PC-3 (cell line): ENCODE measurements around the gene SPATA33.

Source experiments
- EZH2 ChIP-seq: fragments of 300-600 bp; sonication (generic); IDR thresholded peaks from one replicate; pipeline ENCODE4 v1.6.1; 2017; ENCODE audit warnings: antibody characterized with exemption, mild to moderate bottlenecking, low read length; ENCODE audit not compliant: unreplicated experiment
- TF ChIP-seq, protein P1 (sequence below): fragments of 300-600 bp; sonication (generic); conservative IDR thresholded peaks from 2 replicates; pipeline ENCODE4 v1.5.1; 2017; ENCODE audit warnings: antibody characterized with exemption, low read depth, mild to moderate bottlenecking, low read length

DNA sequence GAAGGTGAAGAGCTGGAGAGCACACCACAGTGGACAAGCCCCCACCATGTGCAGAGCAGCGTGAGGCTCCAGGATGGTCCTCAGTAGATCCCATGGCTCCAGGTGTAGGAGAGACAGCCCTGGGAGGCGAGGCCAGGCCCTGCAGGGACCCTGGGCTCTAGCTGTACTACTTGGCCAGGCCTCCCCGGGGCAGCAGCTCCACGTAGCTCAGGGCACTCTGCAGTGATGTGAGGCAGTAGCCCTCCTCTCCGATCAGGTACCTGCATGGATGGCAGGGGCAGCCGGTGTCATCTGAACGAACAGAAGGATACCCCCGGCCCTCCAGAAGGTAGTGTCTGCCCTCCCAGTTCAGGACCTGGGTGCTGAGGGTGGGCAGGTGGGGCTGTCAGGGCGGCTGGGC, 50.1 kb downstream of the SPATA33 start:
- no peak for TF ChIP-seq EZH2
- TF ChIP-seq, protein P1, sequence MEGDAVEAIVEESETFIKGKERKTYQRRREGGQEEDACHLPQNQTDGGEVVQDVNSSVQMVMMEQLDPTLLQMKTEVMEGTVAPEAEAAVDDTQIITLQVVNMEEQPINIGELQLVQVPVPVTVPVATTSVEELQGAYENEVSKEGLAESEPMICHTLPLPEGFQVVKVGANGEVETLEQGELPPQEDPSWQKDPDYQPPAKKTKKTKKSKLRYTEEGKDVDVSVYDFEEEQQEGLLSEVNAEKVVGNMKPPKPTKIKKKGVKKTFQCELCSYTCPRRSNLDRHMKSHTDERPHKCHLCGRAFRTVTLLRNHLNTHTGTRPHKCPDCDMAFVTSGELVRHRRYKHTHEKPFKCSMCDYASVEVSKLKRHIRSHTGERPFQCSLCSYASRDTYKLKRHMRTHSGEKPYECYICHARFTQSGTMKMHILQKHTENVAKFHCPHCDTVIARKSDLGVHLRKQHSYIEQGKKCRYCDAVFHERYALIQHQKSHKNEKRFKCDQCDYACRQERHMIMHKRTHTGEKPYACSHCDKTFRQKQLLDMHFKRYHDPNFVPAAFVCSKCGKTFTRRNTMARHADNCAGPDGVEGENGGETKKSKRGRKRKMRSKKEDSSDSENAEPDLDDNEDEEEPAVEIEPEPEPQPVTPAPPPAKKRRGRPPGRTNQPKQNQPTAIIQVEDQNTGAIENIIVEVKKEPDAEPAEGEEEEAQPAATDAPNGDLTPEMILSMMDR: no peak
